Gastroesophageal sphincter (tissue), 4 donors: ENCODE data around the gene THTPA. TPM values are rescaled to one million over a fixed set of nuclear protein-coding genes. Genes with fewer than 3 reads are reported as not detected.
"Not testable (repeated sequence)": the region's sequence is repeated elsewhere in the genome, so short reads cannot be mapped to it uniquely, and the experiment has no call there.

Experiments
- ATAC-seq: fragments of 150-250 bp; one replicate; pipeline ENCODE4 v1.9.1; 2016; ENCODE audit warnings: mild to moderate bottlenecking, moderate library complexity
- H3K27ac ChIP-seq, 4 donors: fragments of 200-600 bp; sonication (generic) in 3 of 4; 1 replicate in 3 of 4; 2 replicates in 1 of 4; pipeline ENCODE4 v1.5.1; 2016 to 2019
- H3K27me3 ChIP-seq: fragments of 200-600 bp; sonication (generic); one replicate; pipeline ENCODE4 v1.5.1; 2019
- H3K36me3 ChIP-seq, 2 donors: fragments of 200-600 bp; sonication (generic); one replicate each; pipeline ENCODE4 v1.5.1; 2019; ENCODE audit warnings: control low read depth in 1 of 2
- H3K4me1 ChIP-seq, 3 donors: fragments of 200-600 bp; sonication (generic); 1 replicate in 2 of 3; 2 replicates in 1 of 3; pipeline ENCODE4 v1.5.1; 2016 to 2019; ENCODE audit warnings: control low read depth in 2 of 3
- H3K4me3 ChIP-seq, 2 donors: fragments of 200-600 bp; sonication (generic); one replicate each; pipeline ENCODE4 v1.5.1; 2019; ENCODE audit warnings: mild to moderate bottlenecking in 1 of 2, moderate library complexity in 1 of 2
- H3K9me3 ChIP-seq, 3 donors: fragments of 200-600 bp; sonication (generic); one replicate each; pipeline ENCODE4 v1.5.1; 2017 to 2019; ENCODE audit warnings: control low read depth in 2 of 3
- CTCF ChIP-seq, 4 experiments: fragments of 200-600 bp in 2 of 4; fragments of 450-650 bp in 2 of 4; sonication (generic) in 1 of 4; IDR thresholded peaks; one replicate each; pipeline ENCODE4 v1.5.1; 2017 to 2019; ENCODE audit warnings: antibody characterized with exemption in 4 of 4, mild to moderate bottlenecking in 2 of 4, moderate library complexity in 2 of 4
- EP300 ChIP-seq: sonication (generic); formaldehyde crosslinking; IDR thresholded peaks from one replicate; pipeline ENCODE4 v1.6.1; 2017; ENCODE audit warnings: antibody characterized with exemption, mild to moderate bottlenecking
- POLR2A ChIP-seq, 2 donors: fragments of 450-650 bp; IDR thresholded peaks; one replicate each; pipeline ENCODE4 v1.6.1; 2017; ENCODE audit warnings: antibody characterized with exemption in 2 of 2, mild to moderate bottlenecking in 2 of 2, moderate library complexity in 1 of 2
- POLR2AphosphoS5 ChIP-seq: sonication (generic); formaldehyde crosslinking; IDR thresholded peaks from one replicate; pipeline ENCODE4 v1.6.1; 2017; ENCODE audit warnings: antibody characterized with exemption
- WGBS, 2 donors: methylation state at CpG; one replicate each; pipeline ENCODE4 v1.1.5; 2018; ENCODE audit warnings: low coverage in 1 of 2; 5-methylcytosine and 5-hydroxymethylcytosine counted together
- total RNA-seq, 4 donors: library from RNA; depleted of rRNA; stranded (reverse); fragments of >200 nt; gene quantifications; one replicate each; pipeline ENCODE4 v1.1.0, GENCODE V29; 2016

THTPA gene
- total RNA-seq, 4 donors from 2014 or later: 17.7 to 28.8 (median 21.3) TPM

DNA sequence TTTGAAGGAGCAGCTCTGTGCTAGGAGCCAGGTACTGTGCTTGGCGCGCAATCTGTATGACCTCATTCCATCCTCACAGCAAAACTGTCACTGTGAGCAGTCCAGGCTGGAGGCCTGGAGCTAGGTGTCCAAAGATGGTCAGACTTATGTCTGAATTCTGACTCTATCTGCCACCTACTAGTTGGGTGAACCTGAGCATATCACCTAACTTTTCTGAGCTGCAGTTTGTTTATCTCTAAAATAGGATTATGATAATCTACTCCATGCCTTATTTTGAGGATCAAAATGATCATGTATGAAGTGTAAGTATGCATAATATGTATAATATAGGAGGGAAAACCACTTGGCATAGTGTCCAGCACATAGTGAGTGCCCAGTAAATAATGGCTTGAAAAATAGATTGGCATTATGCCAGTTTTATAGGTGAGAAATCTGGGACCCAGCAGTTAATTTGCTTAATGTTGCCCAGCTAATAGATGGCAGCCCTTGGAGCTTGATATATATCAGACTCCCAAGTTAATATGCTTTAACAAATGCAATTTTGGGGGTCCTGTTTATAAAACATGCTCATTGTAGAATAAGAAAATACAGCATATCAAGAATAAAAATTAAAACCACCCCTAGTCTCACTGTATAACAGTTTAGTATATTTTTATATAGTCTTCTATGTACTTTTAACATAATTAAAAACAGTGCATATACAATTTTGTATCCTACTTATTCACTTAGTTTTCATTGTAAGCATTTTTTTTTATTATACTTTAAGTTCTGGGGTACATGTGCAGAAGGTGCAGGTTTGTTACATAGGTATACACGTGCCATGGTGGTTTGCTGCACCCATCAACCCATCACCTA lies 27.1 kb downstream of the THTPA start:
- Histone ChIP-seq H3K36me3 (no peaks in the 10 kb centered on the region), H3K27me3 (peaks cover 66% of the 10 kb centered on the region), H3K4me3 (no peak overlapping the region), H3K27ac (no peak overlapping the region), H3K9me3 (no peaks in the 10 kb centered on the region), H3K4me1 (peaks cover 0 to 12% (median 0%) of the 10 kb centered on the region in 3 donors)
- TF ChIP-seq CTCF (IDR thresholded peaks at IDR 0.05) (no peak), POLR2A (IDR thresholded peaks at IDR 0.05) (no peak), POLR2AphosphoS5 (no peak), EP300 (no peak)
- WGBS, 2 donors: 67 to 83% methylated on average over 1 to 3 of the region's 3 CpGs
- no peak for ATAC-seq

DNA sequence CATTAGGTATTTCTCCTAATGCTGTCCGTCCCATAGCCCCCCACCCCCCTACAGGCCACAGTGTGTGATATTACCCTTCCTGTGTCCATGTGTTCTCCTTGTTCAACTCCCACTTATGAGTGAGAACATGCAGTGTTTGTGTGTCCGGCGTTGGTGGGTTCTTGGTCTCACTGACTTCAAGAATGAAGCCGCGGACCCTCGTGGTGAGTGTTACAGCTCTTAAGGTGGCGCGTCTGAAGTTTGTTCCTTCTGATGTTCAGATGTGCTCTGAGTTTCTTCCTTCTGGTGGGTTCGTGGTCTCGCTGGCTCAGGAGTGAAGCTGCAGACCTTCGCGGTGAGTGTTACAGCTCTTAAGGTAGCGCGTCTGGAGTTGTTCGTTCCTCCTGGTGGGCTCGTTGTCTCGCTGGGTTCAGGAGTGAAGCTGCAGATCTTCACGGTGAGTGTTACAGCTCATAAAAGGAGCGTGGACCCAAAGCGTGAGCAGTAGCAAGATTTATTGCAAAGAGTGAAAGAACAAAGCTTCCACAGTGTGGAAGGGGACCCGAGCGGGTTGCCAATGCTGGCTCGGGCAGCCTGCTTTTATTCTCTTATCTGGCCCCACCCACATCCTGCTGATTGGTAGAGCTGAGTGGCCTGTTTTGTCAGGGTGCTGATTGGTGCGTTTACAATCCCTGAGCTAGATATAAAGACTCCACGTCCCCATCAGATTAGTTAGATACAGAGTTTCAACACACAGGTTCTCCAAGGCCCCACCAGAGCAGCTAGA lies 27.9 kb downstream of the THTPA start:
- H3K9me3 ChIP-seq, H3K4me1 ChIP-seq, H3K4me3 ChIP-seq, H3K36me3 ChIP-seq, ATAC-seq, H3K27ac ChIP-seq: not testable (repeated sequence)
- 66 to 77% methylated on average over 5 to 6 of the region's 25 CpGs for WGBS, 2 donors
- H3K27me3 ChIP-seq: peaks cover 60% of the 10 kb centered on the region

DNA sequence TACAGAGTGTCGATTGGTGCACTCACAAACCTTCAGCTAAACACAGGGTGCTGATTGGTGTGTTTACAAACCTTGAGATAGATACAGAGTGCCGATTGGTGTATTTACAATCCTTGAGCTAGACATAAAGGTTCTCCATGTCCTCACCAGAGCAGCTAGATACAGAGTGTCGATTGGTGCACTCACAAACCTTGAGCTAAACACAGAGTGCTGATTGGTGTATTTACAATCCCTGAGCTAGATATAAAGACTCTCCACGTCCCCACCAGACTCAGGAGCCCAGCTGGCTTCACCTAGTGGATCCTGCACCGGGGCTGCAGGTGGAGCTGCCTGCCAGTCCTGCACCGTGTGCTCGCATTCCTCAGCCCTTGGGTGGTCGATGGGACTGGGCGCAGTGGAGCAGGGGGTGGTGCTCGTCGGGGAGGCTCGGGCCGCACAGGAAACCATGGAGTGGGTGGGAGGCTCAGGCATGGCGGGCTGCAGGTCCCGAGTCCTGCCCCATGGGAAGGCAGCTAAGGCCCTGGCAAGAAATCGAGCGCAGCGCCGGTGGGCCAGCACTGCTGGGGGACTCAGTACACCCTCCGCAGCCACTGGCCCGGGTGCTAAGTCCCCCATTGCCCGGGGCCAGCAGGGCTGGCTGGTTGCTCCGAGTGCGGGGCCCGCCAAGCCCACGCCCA lies 28.6 kb downstream of the THTPA start:
- H3K27me3 ChIP-seq: peaks cover 54% of the 10 kb centered on the region
- not testable (repeated sequence) for H3K27ac ChIP-seq, H3K36me3 ChIP-seq, H3K4me3 ChIP-seq, ATAC-seq, H3K4me1 ChIP-seq, H3K9me3 ChIP-seq
- WGBS, 2 donors: 83% methylated on average over 2 of the region's 26 CpGs; no CpG with 5 or more reads in 1 of the 2 donors

DNA sequence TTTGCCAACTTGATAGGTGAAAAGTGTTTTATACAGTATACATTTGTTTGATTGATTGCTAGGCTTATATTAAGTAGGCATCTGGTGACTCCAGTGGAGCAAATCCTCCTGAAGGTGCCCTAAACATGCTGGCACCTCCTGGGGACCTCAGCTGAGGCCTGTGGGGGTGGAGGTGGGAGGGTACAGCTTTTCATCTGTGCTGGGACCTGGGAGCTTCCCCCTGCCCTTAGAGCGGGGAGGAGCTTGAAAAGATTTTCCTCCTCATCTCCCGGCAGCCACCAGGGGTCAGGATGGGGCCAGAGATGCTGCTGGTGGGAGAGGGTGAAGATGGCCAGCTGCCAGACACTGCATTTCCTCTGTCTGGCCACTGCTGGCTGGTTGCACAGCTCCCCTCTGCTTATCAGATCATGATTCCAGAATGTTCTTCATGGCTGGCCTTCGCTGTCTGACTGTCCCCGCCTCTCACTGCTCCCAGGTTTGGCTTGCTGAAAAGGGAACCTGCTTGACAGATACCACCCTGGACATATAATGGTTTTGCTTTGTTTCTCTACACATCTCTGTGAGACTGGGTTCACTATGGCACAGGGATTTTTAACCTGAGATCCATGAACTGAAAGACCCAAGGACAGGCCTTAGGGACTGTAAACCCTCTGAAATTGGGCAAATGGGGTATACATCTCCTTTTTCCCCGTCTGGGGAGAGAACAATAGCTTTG lies 33.0 kb downstream of the THTPA start:
- H3K4me3 ChIP-seq: no peak overlapping the region
- peak; percentile 67 for ATAC-seq
- H3K4me1 ChIP-seq: peaks cover 0 to 7% (median 0%) of the 10 kb centered on the region in 3 donors
- no peak overlapping the region for H3K27ac ChIP-seq
- H3K36me3 ChIP-seq: no peaks in the 10 kb centered on the region
- H3K9me3 ChIP-seq: no peaks in the 10 kb centered on the region
- 21 to 50% methylated on average over 1 to 2 of the region's 5 CpGs for WGBS, 2 donors
- TF ChIP-seq POLR2AphosphoS5 (no peak), POLR2A (IDR thresholded peaks at IDR 0.05) (no peak), CTCF (IDR thresholded peaks at IDR 0.05) (peak in 3 of 4 experiments; percentile 28 to 59 (median 53)), EP300 (no peak)
- peaks cover 27% of the 10 kb centered on the region for H3K27me3 ChIP-seq

- no peak overlapping the region for H3K4me3 ChIP-seq
- no peaks in the 10 kb centered on the region for H3K9me3 ChIP-seq
- H3K4me1 ChIP-seq: peaks cover 0 to 7% (median 0%) of the 10 kb centered on the region in 3 donors
- TF ChIP-seq POLR2A (IDR thresholded peaks at IDR 0.05) (no peak), EP300 (no peak), CTCF (IDR thresholded peaks at IDR 0.05) (no peak)
- WGBS, 2 donors: no CpG with 5 or more reads among the region's 2 CpGs
- H3K27ac ChIP-seq: no peak overlapping the region
- no peak for ATAC-seq
- peaks cover 27% of the 10 kb centered on the region for H3K27me3 ChIP-seq
- no peaks in the 10 kb centered on the region for H3K36me3 ChIP-seq
Observed at GRCh38 chr14:23589606-23590005, 33.5 kb downstream of the THTPA start.
